A673 (cell line): ENCODE measurements around the gene ERFE. TPM values are rescaled to one million over a fixed set of nuclear protein-coding genes. Genes with fewer than 3 reads are reported as not detected.

Experiments
- BruUV-seq: library from RNA; stranded (reverse); fragments of 400-500 nt; replicated peaks from 2 replicates; lab custom pipeline; 2021; lab: Mats Ljungman, UMichigan
- CTCF ChIA-PET: fragments of 300-600 bp; sonication (Branson Sonifier 250); formaldehyde crosslinking; loops from one replicate; lab custom pipeline; 2022; ENCODE audit warnings: antibody characterized with exemption; lab: Charles Lee
- POLR2A ChIA-PET: fragments of 300-600 bp; sonication (Branson Sonifier 250); formaldehyde crosslinking; loops from one replicate; lab custom pipeline; 2022; ENCODE audit warnings: antibody characterized with exemption; ENCODE audit not compliant: low non-redundant PET; lab: Charles Lee
- DNase-seq: peaks from one replicate; pipeline ENCODE4 v3.0.0-alpha.2; 2015; ENCODE audit warnings: low spot score
- H3K27ac ChIP-seq: fragments of 200-600 bp; sonication (generic); 2 replicates; pipeline ENCODE4 v1.5.1; 2016; ENCODE audit warnings: mixed run types, low read depth, mild to moderate bottlenecking, mixed read lengths, antibody characterized with exemption, low read length; ENCODE audit not compliant: poor library complexity, severe bottlenecking
- H3K27me3 ChIP-seq: fragments of 200-600 bp; sonication (generic); replicated peaks from 2 replicates; pipeline ENCODE4 v1.6.1; 2017; ENCODE audit warnings: mixed run types, low read depth, mild to moderate bottlenecking, mixed read lengths, antibody characterized with exemption, low read length; ENCODE audit not compliant: insufficient read depth, poor library complexity
- H3K36me3 ChIP-seq: fragments of 200-600 bp; sonication (generic); 2 replicates; pipeline ENCODE4 v1.6.1; 2016; ENCODE audit warnings: mixed run types, mild to moderate bottlenecking, mixed read lengths, antibody characterized with exemption, low read length; ENCODE audit not compliant: insufficient read depth, poor library complexity, severe bottlenecking
- H3K4me1 ChIP-seq: fragments of 200-600 bp; sonication (generic); 2 replicates; pipeline ENCODE4 v1.6.1; 2017; ENCODE audit warnings: mixed run types, mild to moderate bottlenecking, mixed read lengths, antibody characterized with exemption, low read length; ENCODE audit not compliant: insufficient read depth, poor library complexity, severe bottlenecking
- H3K4me3 ChIP-seq: fragments of 200-600 bp; sonication (generic); 2 replicates; pipeline ENCODE4 v1.5.1; 2016; ENCODE audit warnings: low read depth, mixed run types, mild to moderate bottlenecking, mixed read lengths, low read length; ENCODE audit not compliant: poor library complexity, severe bottlenecking
- H3K9me3 ChIP-seq: fragments of 200-600 bp; sonication (generic); 2 replicates; pipeline ENCODE4 v1.6.1; 2016; ENCODE audit warnings: mixed run types, low read depth, mild to moderate bottlenecking, mixed read lengths, antibody characterized with exemption, low read length; ENCODE audit not compliant: poor library complexity, severe bottlenecking
- CTCF ChIP-seq: fragments of 300-800, 200-600 bp; sonication (generic); conservative IDR thresholded peaks from 2 replicates; pipeline ENCODE4 v1.5.1; 2017; ENCODE audit warnings: low read depth, mild to moderate bottlenecking, antibody characterized with exemption, low read length, moderate library complexity, mixed read lengths
- EZH2 ChIP-seq: fragments of 200-600 bp; sonication (generic); IDR thresholded peaks from 2 replicates; pipeline ENCODE4 v1.6.1; 2017; ENCODE audit warnings: borderline replicate concordance, low read depth, mild to moderate bottlenecking, mixed read lengths, antibody characterized with exemption, low read length; ENCODE audit not compliant: poor library complexity, severe bottlenecking
- intact Hi-C: fragments of 100-400 bp; cut with micrococcal nuclease; formaldehyde crosslinking; loops from one replicate; pipeline ENCODE4 v1.10.0; 2022; ENCODE audit not compliant: unreplicated experiment
- total RNA-seq: library from RNA; stranded (reverse); gene quantifications from 2 replicates; pipeline ENCODE4 v1.2.3, GENCODE V29; 2021

The ERFE gene
- total RNA-seq, 1 experiment from 2014 or later: 6.1 TPM

- ChIA-PET CTCF (no interaction called here), POLR2A (no interaction called here)
- DNase-seq: no peak
- Histone ChIP-seq H3K4me3 (no peak overlapping the region), H3K9me3 (no peaks in the 10 kb centered on the region), H3K36me3 (no peaks in the 10 kb centered on the region), H3K27ac (no peak overlapping the region), H3K4me1 (no peaks in the 10 kb centered on the region), H3K27me3 (no peaks in the 10 kb centered on the region)
- no TSS peak for BruUV-seq
- TF ChIP-seq CTCF: no peak
- intact Hi-C loops: no loop called here
Observed at GRCh38 chr2:238132463-238133450, 26.0 kb upstream of the ERFE start.

GRCh38 chr2:238133499-238134392, 25.0 kb upstream of the ERFE start:
- intact Hi-C loops: no loop called here
- CTCF ChIA-PET: no interaction called here

GRCh38 chr2:238134393-238134785, 24.4 kb upstream of the ERFE start:
- H3K4me1 ChIP-seq: no peaks in the 10 kb centered on the region
- no peak overlapping the region for H3K27ac ChIP-seq
- DNase-seq: no peak
- H3K36me3 ChIP-seq: no peaks in the 10 kb centered on the region
- no peak for TF ChIP-seq EZH2
- TF ChIP-seq CTCF: no peak
- no peaks in the 10 kb centered on the region for H3K27me3 ChIP-seq
- intact Hi-C loops: no loop called here
- H3K4me3 ChIP-seq: no peak overlapping the region
- BruUV-seq: no TSS peak
- no peaks in the 10 kb centered on the region for H3K9me3 ChIP-seq
- ChIA-PET CTCF (no interaction called here), POLR2A (no interaction called here)

More at GRCh38 chr2:238133499-238134392, 25.0 kb upstream of the ERFE start:
- Histone ChIP-seq H3K9me3 (no peaks in the 10 kb centered on the region), H3K27me3 (no peaks in the 10 kb centered on the region), H3K4me3 (no peak overlapping the region), H3K4me1 (no peaks in the 10 kb centered on the region), H3K36me3 (no peaks in the 10 kb centered on the region), H3K27ac (no peak overlapping the region)
- POLR2A ChIA-PET: no interaction called here
- BruUV-seq: no TSS peak
- TF ChIP-seq EZH2 (no peak), CTCF (no peak)
- DNase-seq: no peak
